HepG2 (cell line): ENCODE measurements around the gene SLC25A25. TPM values are rescaled to one million over a fixed set of nuclear protein-coding genes. Genes with fewer than 3 reads are reported as not detected.
A peak's percentile ranks its signal among the peaks of the same experiment; 100 is the strongest.

Experiments used
- DPF2 ChIP-seq: sonication (generic); formaldehyde crosslinking; IDR thresholded peaks from 2 replicates; pipeline ENCODE4 v1.4.0; 2020; ENCODE audit warnings: mild to moderate bottlenecking, low read depth, missing genetic modification reagents, borderline replicate concordance
- KDM5A ChIP-seq: fragments of 200-600 bp; sonication (generic); IDR thresholded peaks from 2 replicates; pipeline ENCODE4 v1.7.0; 2018; ENCODE audit warnings: antibody characterized with exemption, mild to moderate bottlenecking, low read length, borderline replicate concordance
- MED1 ChIP-seq: sonication (generic); formaldehyde crosslinking; IDR thresholded peaks from 2 replicates; pipeline ENCODE4 v1.4.0; 2020; ENCODE audit warnings: missing genetic modification reagents
- NFKBIZ ChIP-seq: IDR thresholded peaks from 2 replicates; pipeline ENCODE4 v1.6.1; 2018; ENCODE audit warnings: missing genetic modification reagents, missing compliant biosample characterization
- SP140L ChIP-seq: sonication (generic); formaldehyde crosslinking; IDR thresholded peaks from 2 replicates; pipeline ENCODE4 v1.4.0; 2020; ENCODE audit warnings: missing genetic modification reagents, borderline replicate concordance
- TBX3 ChIP-seq: fragments of 450-650 bp; IDR thresholded peaks from 2 replicates; pipeline ENCODE4 v1.6.1; 2017; ENCODE audit warnings: antibody characterized with exemption, mild to moderate bottlenecking, inconsistent platforms, borderline replicate concordance
- YY1 ChIP-seq: IDR thresholded peaks from 2 replicates; pipeline ENCODE4 v1.6.1; 2011; ENCODE audit warnings: low read length, low read depth, moderate library complexity, mild to moderate bottlenecking; ENCODE audit not compliant: insufficient read depth, insufficient replicate concordance
- ZNF180 ChIP-seq: sonication (generic); formaldehyde crosslinking; IDR thresholded peaks from 2 replicates; pipeline ENCODE4 v1.4.0; 2020; ENCODE audit warnings: low read depth, missing genetic modification reagents, borderline replicate concordance
- ZNF253 ChIP-seq: sonication (generic); formaldehyde crosslinking; IDR thresholded peaks from 2 replicates; pipeline ENCODE4 v1.8.0; 2022; ENCODE audit warnings: mild to moderate bottlenecking, missing genetic modification reagents, borderline replicate concordance
- ZNF343 ChIP-seq: sonication (generic); formaldehyde crosslinking; IDR thresholded peaks from 2 replicates; pipeline ENCODE4 v1.4.0; 2020; ENCODE audit warnings: mild to moderate bottlenecking, missing genetic modification reagents
- ZNF614 ChIP-seq: IDR thresholded peaks from 2 replicates; pipeline ENCODE4 v1.6.1; 2018; ENCODE audit warnings: missing biosample characterization, missing genetic modification reagents, inconsistent platforms, borderline replicate concordance
- ZNF839 ChIP-seq: sonication (generic); formaldehyde crosslinking; IDR thresholded peaks from 2 replicates; pipeline ENCODE4 v1.4.0; 2020; ENCODE audit warnings: missing genetic modification reagents, mild to moderate bottlenecking, borderline replicate concordance
- polyA plus RNA-seq, 8 experiments: library from polyadenylated mRNA; depleted of rRNA in 3 of 8; stranded (reverse) in 7 of 8; unstranded in 1 of 8; fragments of >200 nt; fragmentation: Illumina TruSeq in 4 of 8; extraction: Trizol in 4 of 8; gene quantifications; 2 replicates each; pipeline versions ENCODE4 v1.2.1 to v1.2.3, GENCODE V29; 2011 to 2016; ENCODE audit warnings: low read depth in 4 of 8, missing spikeins in 1 of 8, mixed read lengths in 1 of 8; ENCODE audit not compliant: insufficient read depth in 1 of 8
- total RNA-seq, 5 experiments: library from RNA; depleted of rRNA; stranded (reverse); fragments of >200 nt; fragmentation: Illumina TruSeq; extraction: Trizol; gene quantifications; 2 replicates each; pipeline ENCODE4 v1.2.3, GENCODE V29; 2016; ENCODE audit warnings: low read depth in 1 of 5
- TF ChIP-seq, protein P1 (sequence below): sonication (generic); formaldehyde crosslinking; conservative IDR thresholded peaks from 2 replicates; pipeline ENCODE4 v1.8.0; 2022; ENCODE audit warnings: mild to moderate bottlenecking, moderate library complexity, missing genetic modification reagents
- TF ChIP-seq, protein P2 (sequence below): sonication (generic); formaldehyde crosslinking; IDR thresholded peaks from 2 replicates; pipeline ENCODE4 v1.4.0; 2020; ENCODE audit warnings: low read depth, mild to moderate bottlenecking, missing genetic modification reagents
- TF ChIP-seq, protein P3 (sequence below): sonication (generic); formaldehyde crosslinking; IDR thresholded peaks from 2 replicates; pipeline ENCODE4 v1.5.1; 2020; ENCODE audit warnings: missing genetic modification reagents, mild to moderate bottlenecking, borderline replicate concordance
- TF ChIP-seq, protein P4 (sequence below): sonication (generic); formaldehyde crosslinking; IDR thresholded peaks from 2 replicates; pipeline ENCODE4 v1.5.0; 2020; ENCODE audit warnings: missing genetic modification reagents
- TF ChIP-seq, protein P5 (sequence below): sonication (generic); formaldehyde crosslinking; IDR thresholded peaks from 2 replicates; pipeline ENCODE4 v1.8.1; 2022; ENCODE audit warnings: mild to moderate bottlenecking, missing genetic modification reagents
- TF ChIP-seq, protein P6 (sequence below): sonication (generic); formaldehyde crosslinking; IDR thresholded peaks from 2 replicates; pipeline ENCODE4 v1.4.0; 2020; ENCODE audit warnings: missing genetic modification reagents
- TF ChIP-seq, protein P7 (sequence below): sonication (generic); formaldehyde crosslinking; IDR thresholded peaks from 2 replicates; pipeline ENCODE4 v1.8.1; 2023; ENCODE audit warnings: mild to moderate bottlenecking, missing genetic modification reagents

The SLC25A25 gene
- total and polyA plus RNA-seq, 2 of the 13 experiments (the other 11 are each of a cell fraction or from before 2014, with no cell fraction given) = 10.5 to 24.8 TPM

DNA sequence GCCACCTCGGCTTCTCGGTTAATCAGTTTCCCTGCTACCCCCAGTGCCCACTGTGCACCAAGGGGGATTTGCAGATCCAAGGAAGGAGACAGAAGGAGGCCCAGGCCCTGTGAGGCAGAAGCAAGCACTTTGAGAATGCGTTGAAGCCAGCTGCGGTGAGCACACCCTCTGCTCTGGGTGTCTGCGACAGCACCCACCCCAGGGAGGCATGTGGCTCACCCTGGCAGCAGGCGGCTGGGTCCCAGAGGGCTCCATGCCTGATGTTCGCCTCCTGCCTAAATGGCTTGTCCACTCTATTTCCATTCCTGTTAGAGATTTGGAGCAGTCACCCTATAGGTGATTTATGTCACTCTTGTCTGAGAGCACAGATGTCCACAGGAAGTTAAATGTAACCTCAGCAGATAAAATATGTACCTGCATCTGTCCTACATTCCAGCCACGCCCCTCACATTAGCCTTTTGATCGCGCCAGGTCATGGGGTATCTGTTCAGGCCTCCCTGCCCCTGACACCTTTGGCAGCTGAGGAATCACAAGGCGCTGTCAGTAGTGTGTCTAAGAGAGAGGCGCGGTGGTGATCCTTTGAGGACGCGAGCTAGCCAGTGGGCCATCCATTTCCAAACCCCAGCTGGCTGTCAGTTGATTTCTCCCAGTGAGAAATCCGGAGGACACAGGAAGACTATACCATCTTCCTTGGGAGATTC is 31.3 kb downstream of the SLC25A25 start (continued):
- TF ChIP-seq TBX3 (no peak), KDM5A (no peak), DPF2 (CRISPR knock-in tag) (no peak), ZNF614 (no peak), NFKBIZ (CRISPR knock-in tag) (no peak), YY1 (no peak), MED1 (CRISPR knock-in tag) (0 out of 2 replicates have a peak, but pooled peaks have one; percentile 28), ZNF343 (no peak), ZNF839 (CRISPR knock-in tag) (no peak), ZNF180 (CRISPR knock-in tag) (no peak), ZNF253 (CRISPR knock-in tag) (no peak), SP140L (no peak)
- TF ChIP-seq, protein P1, sequence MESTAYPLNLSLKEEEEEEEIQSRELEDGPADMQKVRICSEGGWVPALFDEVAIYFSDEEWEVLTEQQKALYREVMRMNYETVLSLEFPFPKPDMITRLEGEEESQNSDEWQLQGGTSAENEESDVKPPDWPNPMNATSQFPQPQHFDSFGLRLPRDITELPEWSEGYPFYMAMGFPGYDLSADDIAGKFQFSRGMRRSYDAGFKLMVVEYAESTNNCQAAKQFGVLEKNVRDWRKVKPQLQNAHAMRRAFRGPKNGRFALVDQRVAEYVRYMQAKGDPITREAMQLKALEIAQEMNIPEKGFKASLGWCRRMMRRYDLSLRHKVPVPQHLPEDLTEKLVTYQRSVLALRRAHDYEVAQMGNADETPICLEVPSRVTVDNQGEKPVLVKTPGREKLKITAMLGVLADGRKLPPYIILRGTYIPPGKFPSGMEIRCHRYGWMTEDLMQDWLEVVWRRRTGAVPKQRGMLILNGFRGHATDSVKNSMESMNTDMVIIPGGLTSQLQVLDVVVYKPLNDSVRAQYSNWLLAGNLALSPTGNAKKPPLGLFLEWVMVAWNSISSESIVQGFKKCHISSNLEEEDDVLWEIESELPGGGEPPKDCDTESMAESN (CRISPR knock-in tag) = no peak
- TF ChIP-seq, protein P2, sequence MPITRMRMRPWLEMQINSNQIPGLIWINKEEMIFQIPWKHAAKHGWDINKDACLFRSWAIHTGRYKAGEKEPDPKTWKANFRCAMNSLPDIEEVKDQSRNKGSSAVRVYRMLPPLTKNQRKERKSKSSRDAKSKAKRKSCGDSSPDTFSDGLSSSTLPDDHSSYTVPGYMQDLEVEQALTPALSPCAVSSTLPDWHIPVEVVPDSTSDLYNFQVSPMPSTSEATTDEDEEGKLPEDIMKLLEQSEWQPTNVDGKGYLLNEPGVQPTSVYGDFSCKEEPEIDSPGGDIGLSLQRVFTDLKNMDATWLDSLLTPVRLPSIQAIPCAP = no peak
- TF ChIP-seq, protein P3, sequence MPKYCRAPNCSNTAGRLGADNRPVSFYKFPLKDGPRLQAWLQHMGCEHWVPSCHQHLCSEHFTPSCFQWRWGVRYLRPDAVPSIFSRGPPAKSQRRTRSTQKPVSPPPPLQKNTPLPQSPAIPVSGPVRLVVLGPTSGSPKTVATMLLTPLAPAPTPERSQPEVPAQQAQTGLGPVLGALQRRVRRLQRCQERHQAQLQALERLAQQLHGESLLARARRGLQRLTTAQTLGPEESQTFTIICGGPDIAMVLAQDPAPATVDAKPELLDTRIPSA = no peak
- TF ChIP-seq, protein P4, sequence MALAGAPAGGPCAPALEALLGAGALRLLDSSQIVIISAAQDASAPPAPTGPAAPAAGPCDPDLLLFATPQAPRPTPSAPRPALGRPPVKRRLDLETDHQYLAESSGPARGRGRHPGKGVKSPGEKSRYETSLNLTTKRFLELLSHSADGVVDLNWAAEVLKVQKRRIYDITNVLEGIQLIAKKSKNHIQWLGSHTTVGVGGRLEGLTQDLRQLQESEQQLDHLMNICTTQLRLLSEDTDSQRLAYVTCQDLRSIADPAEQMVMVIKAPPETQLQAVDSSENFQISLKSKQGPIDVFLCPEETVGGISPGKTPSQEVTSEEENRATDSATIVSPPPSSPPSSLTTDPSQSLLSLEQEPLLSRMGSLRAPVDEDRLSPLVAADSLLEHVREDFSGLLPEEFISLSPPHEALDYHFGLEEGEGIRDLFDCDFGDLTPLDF (CRISPR knock-in tag) = no peak
- TF ChIP-seq, protein P5, sequence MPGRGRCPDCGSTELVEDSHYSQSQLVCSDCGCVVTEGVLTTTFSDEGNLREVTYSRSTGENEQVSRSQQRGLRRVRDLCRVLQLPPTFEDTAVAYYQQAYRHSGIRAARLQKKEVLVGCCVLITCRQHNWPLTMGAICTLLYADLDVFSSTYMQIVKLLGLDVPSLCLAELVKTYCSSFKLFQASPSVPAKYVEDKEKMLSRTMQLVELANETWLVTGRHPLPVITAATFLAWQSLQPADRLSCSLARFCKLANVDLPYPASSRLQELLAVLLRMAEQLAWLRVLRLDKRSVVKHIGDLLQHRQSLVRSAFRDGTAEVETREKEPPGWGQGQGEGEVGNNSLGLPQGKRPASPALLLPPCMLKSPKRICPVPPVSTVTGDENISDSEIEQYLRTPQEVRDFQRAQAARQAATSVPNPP (CRISPR knock-in tag) = no peak
- TF ChIP-seq, protein P6, sequence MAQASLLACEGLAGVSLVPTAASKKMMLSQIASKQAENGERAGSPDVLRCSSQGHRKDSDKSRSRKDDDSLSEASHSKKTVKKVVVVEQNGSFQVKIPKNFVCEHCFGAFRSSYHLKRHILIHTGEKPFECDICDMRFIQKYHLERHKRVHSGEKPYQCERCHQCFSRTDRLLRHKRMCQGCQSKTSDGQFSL (CRISPR knock-in tag) = no peak
- TF ChIP-seq, protein P7, sequence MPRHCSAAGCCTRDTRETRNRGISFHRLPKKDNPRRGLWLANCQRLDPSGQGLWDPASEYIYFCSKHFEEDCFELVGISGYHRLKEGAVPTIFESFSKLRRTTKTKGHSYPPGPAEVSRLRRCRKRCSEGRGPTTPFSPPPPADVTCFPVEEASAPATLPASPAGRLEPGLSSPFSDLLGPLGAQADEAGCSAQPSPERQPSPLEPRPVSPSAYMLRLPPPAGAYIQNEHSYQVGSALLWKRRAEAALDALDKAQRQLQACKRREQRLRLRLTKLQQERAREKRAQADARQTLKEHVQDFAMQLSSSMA = no peak
